ENCODE measurements around the gene VARS1.

Gene VARS1

DNA sequence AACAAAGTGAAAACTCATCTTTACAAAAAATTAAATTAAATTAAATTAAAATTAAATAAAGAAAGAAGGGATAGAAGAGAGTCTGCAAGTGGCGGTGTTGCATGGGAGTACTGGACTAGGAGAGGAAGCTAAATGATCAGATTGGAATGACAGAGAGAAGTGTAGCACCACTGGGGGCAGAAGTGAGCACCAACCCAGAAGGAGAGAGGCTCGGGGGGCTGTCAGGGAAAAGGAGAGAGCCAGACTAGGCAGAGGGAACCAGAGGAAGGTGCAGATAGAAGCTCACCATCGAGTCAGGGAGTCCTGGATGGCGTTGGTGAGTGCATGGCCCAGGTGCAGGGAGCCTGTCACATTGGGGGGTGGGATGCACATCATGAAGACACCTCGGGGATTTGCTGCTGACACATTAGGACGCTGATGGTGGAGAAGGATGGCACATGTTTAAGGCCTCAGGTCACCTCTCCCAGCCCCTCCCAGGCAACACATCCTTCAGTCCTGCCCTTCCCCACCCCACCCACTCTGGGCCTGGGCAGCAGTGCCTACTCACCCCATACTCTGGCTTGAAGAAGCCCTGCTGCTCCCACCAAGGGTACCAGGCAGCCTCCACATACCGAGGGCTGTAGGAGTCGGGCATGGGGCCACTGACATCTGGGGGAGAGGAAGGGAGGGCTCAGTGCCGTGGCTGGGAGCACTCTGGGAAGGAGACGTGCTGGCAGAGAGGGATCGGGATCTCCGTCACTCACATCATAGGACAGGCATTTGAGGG lies 4.0 kb downstream of the VARS1 start:
- TF ChIP-seq, protein P1, sequence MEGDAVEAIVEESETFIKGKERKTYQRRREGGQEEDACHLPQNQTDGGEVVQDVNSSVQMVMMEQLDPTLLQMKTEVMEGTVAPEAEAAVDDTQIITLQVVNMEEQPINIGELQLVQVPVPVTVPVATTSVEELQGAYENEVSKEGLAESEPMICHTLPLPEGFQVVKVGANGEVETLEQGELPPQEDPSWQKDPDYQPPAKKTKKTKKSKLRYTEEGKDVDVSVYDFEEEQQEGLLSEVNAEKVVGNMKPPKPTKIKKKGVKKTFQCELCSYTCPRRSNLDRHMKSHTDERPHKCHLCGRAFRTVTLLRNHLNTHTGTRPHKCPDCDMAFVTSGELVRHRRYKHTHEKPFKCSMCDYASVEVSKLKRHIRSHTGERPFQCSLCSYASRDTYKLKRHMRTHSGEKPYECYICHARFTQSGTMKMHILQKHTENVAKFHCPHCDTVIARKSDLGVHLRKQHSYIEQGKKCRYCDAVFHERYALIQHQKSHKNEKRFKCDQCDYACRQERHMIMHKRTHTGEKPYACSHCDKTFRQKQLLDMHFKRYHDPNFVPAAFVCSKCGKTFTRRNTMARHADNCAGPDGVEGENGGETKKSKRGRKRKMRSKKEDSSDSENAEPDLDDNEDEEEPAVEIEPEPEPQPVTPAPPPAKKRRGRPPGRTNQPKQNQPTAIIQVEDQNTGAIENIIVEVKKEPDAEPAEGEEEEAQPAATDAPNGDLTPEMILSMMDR (IDR thresholded peaks at IDR 0.05; ENCODE audit: extremely low read depth, missing control alignments): peak; percentile 39
- peak; percentile 70 for DNase-seq (ENCODE audit: low spot score)

DNA sequence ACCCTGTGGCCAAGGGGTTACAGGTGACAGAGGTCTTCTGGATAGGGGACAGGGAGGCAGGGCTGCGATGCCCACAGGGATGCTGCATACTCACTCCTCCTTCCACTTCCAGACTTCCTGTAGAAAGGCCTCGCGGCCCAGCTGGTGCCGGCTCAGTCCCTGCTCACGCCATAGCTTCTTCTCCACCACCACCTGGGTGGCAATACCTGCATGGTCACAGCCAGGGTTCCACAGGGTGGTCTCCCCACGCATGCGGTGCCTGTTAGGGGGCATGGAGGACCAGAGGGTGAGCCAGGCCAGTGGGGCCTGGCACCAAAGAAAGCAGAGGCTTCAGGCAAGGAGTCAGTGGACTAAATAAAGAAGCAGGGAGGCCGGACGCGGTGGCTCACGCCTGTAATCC lies 10.1 kb downstream of the VARS1 start:
- TF ChIP-seq, protein P1 (IDR thresholded peaks at IDR 0.05; ENCODE audit: extremely low read depth, missing control alignments): no peak
- no peak for DNase-seq (ENCODE audit: low spot score)

DNA sequence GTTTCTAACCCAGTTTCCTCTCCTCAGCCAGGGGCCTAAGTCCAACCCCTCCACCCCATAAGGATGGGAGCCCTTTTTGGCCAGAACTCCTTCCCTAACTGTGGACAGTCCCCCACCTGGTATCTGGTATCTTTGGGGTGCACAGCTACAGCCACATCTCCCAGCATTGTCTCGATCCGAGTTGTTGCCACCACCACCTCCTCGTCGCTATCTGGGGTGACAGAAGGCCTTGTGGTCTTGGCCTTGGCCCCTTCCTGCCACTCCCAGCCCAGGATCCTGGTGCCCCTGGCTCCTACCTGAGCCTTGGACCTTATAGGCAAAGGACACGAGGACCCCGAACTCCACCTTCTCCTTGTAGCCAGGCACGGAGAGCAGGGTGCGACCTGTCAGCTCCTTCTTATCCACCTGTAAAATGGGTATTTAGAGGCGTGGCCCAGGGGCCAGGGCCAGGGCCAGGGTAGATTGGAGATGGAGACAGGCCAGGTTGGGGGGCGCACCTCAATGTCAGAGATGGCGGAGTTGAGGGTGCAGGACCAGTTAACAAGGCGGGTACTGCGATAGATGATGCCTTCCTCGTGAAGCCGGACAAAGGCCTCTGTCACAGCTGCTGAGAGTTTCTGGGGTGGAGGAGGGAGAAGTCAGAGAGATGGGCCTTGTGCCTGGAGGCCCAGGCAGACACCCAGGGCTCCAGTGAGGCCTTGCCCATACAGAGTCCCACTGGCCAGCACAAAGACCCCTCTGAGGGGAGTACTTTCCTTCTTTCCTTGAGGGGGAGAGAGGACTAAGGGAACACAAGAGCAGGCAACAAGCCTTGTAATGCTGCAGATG lies 11.2 kb downstream of the VARS1 start:
- DNase-seq (ENCODE audit: low spot score): no peak
- TF ChIP-seq, protein P1 (IDR thresholded peaks at IDR 0.05; ENCODE audit: extremely low read depth, missing control alignments): no peak

DNA sequence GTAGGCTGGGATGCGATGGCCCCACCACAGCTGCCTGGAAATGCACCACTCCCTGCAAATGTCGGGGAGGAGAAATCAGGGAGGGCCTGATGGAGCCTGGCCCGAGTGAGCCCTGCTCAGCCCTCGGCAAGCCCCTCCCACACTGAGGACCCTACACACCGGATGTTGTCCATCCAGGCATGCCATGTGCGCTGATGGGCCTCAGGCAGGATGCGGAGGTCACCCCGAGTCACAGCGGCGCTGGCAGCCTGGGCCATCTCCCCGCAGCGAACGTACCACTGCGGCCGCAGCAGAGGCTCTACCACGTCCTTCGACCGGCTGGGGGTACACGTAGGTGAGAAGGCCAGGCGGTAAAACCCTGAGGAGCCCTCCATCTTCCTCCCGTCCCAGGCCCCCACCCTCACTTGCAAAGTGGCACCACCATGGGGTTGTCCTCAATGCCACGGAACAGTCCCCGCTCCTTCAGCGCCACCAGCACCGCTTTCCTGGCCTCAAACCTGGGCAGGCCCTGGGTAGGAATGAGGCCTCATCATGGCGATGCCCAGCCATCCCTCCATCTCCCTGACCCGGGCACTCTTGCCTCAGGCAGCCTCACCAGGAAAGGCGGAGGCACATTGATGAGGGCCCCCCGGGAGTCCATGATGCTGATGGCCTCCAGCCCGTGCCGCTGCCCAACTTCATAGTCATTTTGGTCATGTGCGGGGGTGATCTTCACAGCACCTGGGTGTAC lies 13.3 kb downstream of the VARS1 start:
- no peak for DNase-seq (ENCODE audit: low spot score)
- TF ChIP-seq, protein P1 (IDR thresholded peaks at IDR 0.05; ENCODE audit: extremely low read depth, missing control alignments): no peak

DNA sequence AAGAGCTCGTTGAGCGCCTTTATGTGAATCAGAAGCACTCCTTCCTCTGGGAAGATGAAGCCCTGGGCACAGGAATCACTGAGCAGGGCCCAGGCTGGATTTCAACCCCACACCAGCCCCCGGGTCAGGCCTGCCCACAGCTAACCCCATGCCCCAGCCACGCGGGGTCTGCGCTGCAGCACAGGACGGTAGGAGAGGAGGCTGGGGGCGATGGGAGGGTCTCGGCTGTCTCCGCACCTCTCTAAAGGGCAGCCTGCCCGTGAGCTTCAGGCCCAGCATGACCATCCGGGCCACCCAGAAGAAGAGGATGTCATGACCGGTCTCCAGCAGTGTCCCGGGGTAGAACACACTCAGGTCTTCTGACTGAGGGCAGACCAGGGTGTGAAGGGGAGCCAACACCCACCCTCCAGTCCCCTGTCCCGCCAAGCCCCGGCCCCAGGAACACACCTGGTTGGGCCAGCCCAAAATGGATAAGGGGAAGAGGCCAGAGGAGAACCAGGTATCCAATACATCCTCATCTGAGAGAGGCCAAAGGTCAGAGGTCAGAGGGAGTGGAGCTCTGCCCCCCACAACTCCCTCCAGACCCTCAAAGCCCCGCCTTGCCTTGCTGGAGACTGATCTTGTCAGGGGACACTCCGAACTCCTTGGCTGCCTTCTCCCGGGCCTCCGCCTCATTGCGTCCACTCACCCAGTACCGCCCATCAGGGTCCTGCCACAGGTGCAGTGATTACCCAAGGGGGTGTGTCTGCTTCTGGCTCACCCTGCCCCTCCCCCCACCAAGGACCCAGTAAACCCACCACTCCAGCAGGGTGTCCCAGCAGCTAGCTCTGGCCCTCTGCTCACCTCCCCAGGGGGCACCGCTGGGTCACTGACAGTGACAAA lies 14.1 kb downstream of the VARS1 start:
- no peak for DNase-seq (ENCODE audit: low spot score)
- TF ChIP-seq, protein P1 (IDR thresholded peaks at IDR 0.05; ENCODE audit: extremely low read depth, missing control alignments): no peak

DNA sequence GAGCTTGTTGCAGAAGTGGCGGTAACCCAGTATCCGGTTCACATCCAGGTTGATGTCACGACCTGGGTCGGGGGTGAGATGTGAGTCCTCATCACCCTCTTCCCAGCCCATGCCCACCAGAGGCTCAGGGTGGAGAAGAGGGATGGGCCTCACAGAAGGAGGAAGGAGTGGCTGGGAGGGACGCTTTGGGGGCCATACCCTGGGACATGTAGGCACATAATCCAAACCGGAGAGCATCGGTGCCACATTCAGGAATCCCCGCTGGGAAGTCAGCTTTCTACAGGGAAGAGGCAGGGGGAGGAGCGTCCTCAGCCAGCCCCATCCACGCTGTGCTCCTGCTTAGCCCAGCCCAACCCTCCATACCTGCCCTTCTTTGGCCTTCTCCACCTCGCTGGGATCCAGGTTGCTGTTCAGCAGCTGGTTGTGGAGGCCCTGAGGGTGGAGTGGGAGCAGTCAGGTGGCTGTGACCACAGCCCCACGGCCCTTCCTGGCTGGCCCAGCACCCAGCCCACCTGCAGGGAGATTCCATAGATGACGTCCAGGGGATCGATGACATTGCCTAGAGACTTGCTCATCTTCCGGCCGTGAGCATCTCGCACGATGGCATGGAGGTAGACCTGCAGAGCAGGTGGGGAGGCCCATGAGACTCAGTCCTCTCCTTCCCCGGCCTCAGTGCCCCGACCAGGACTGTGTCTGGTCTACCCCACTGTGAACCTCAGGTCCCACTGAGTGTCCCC lies 14.9 kb downstream of the VARS1 start:
- TF ChIP-seq, protein P1 (IDR thresholded peaks at IDR 0.05; ENCODE audit: extremely low read depth, missing control alignments): no peak

More for the DNA sequence above, 14.9 kb downstream of the VARS1 start:
- DNase-seq (ENCODE audit: low spot score): no peak

All from GM20000 (cell line).